ENCODE measurements around the gene KDM4B.
A peak's percentile ranks its signal among the peaks of the same experiment; 100 is the strongest.
"Not testable (repeated sequence)": the region's sequence is repeated elsewhere in the genome, so short reads cannot be mapped to it uniquely, and the experiment has no call there.

The KDM4B gene

DNA sequence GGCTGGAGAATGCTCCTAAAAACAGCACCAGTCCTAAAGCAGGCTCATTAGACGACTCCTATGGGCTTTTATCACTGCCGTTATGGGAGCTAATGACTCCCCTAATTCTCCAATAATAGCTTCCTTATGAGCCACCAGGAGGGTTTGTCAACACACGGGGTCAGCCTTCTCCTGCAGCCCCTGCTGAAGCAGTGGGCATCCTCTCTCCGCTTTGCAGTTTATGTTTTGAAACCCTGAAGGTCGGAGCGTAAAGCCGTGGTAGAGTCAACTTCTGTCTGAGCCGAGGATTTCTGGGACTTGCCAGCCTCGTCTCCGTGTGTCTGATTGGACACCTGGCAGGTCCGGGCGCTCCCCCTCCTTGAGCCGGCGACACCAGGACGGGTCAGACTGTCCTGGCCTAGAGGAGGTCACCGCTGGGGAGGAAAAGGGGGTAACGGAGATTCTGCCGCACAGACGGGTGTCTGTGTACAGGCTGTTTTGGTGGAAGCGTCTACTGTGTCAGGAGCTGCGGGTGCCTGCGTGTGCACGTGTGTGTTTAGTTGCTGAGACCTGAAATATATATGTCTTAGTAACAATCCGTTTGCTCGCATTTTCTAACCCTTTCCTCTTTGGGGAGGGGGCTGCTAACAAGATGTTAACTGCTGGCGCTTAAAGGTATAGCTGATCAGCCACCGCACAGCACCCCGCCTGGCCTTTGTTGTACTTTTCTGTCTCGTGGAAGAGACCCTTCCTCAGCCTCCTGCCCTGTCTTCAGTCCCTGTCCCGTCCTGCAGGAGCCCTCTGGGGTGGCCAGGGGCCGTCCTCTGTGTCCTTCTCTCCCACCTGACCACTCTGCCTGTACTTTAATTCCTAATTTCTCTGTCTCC, 1.9 kb downstream of the KDM4B start:
- Histone ChIP-seq H3K27me3 (no peaks in the 10 kb centered on the region), H3K4me1 (no peaks in the 10 kb centered on the region; the same call in 1 of the 2 replicates), H3K9me3 (no peaks in the 10 kb centered on the region), H3K36me3 (no peaks in the 10 kb centered on the region; the same call in 1 of the 2 replicates), H3K4me3 (ENCODE audit: low read depth, low read length) (peak overlapping the region; percentile 83)
- TF ChIP-seq, protein P1, sequence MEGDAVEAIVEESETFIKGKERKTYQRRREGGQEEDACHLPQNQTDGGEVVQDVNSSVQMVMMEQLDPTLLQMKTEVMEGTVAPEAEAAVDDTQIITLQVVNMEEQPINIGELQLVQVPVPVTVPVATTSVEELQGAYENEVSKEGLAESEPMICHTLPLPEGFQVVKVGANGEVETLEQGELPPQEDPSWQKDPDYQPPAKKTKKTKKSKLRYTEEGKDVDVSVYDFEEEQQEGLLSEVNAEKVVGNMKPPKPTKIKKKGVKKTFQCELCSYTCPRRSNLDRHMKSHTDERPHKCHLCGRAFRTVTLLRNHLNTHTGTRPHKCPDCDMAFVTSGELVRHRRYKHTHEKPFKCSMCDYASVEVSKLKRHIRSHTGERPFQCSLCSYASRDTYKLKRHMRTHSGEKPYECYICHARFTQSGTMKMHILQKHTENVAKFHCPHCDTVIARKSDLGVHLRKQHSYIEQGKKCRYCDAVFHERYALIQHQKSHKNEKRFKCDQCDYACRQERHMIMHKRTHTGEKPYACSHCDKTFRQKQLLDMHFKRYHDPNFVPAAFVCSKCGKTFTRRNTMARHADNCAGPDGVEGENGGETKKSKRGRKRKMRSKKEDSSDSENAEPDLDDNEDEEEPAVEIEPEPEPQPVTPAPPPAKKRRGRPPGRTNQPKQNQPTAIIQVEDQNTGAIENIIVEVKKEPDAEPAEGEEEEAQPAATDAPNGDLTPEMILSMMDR (IDR thresholded peaks at IDR 0.05; ENCODE audit: low read depth, low read length): no peak
- no peak for DNase-seq

DNA sequence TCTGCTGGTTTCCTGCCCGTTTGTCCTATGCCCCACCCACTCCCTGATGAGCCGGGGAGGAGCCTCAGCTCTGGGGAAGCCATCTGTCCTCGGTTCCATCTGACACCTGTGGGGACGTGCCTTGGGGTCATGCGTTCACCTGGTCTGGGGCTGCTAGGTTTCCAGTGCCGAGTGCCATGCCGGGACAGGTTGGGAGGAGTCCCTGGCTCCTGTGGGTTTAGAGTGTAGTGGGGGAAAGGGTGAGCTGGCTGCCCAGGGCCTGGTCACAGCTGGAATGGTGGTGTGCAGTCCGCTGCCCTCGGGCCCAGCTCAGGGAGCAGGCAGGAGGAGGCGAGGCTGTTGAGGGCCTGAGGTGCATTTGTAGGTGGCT, 2.5 kb downstream of the KDM4B start:
- H3K36me3 ChIP-seq: peaks cover 2% of the 10 kb centered on the region; the same call in 1 of the 2 replicates
- peak; percentile 40 for DNase-seq
- TF ChIP-seq, protein P1 (IDR thresholded peaks at IDR 0.05; ENCODE audit: low read depth, low read length): no peak
- no peaks in the 10 kb centered on the region for H3K27me3 ChIP-seq
- no peaks in the 10 kb centered on the region; the same call in 1 of the 2 replicates for H3K4me1 ChIP-seq
- peak overlapping the region; percentile 83 for H3K4me3 ChIP-seq (ENCODE audit: low read depth, low read length)
- no peaks in the 10 kb centered on the region for H3K9me3 ChIP-seq

DNA sequence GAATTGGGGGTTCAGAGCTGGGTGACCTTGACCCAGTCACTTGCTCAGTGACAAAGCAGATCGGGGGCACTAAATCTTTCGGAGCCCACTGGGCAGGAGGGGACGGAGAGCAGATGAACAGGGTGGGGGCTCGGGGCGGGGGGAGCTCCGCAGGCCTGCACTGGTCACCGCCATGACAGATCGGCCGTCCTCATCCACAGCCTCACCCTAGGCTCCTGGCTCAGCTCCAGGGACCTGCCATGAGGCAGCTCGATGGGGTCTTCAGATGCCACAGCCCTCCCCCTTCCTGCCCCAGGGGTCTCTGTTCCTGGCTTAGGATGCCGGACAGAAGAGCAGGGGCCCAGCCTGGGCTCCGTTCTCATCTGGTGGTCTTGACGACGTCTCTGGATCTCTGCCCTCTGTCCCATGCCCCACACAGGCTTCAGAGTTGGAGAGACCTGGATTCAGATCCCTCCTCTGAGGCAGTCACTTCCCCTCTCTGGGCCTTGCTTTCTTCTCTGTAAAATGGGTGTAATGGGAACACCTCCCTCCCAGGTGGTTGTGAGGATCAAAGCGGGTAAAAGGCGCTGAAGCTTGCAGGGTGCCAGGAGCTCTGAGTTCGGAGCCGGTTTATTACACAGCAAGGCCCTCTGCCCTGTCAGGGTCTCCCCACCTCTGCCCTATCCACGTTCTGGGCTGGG, 3.0 kb downstream of the KDM4B start:
- Histone ChIP-seq H3K36me3 (peaks cover 5% of the 10 kb centered on the region; the same call in 1 of the 2 replicates), H3K4me3 (ENCODE audit: low read depth, low read length) (peak overlapping the region; percentile 83; the same call in 1 of the 2 replicates), H3K27me3 (no peaks in the 10 kb centered on the region), H3K9me3 (no peaks in the 10 kb centered on the region), H3K4me1 (peaks cover under 1% of the 10 kb centered on the region; the same call in 1 of the 2 replicates)
- no peak for DNase-seq
- TF ChIP-seq, protein P1 (IDR thresholded peaks at IDR 0.05; ENCODE audit: low read depth, low read length): no peak

DNA sequence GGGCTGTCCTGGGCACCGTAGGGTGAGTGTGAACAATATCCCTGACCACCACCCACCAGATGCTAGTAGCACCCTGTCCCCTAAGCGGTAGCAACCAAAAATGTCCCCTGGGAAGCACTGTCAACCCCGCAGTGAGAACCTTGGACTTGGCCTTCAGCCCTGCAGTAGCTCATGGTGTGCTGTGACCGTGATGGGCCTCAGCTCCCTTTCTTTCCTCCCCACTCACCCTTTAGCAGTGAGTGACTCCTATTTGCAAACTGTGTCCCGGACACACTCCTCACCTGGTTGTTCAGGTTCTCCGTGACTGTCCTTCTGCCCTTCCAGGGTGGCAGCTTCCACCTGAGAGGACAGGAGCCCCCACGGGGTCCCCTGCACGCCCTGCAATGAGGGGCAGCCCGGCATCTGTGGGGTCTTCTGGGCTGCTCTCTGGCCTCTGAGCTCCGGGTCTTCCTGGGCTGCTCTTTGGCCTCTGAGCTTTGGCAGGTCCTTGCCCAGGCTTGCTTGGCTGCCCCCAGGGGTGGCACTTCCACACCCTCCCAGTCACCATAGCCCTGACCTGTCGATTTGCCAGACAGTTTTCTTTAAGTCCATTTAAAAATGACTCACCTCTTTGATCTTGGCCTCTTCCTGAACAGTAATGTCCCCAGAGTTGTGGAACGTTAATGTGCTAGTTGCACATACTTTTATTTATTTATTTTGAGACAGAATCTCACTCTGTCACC, 3.8 kb downstream of the KDM4B start:
- H3K36me3 ChIP-seq: peaks cover 5% of the 10 kb centered on the region
- no peak for DNase-seq
- TF ChIP-seq, protein P1 (IDR thresholded peaks at IDR 0.05; ENCODE audit: low read depth, low read length): no peak
- peaks cover 4% of the 10 kb centered on the region for H3K4me1 ChIP-seq
- no peaks in the 10 kb centered on the region for H3K27me3 ChIP-seq
- H3K4me3 ChIP-seq (ENCODE audit: low read depth, low read length): no peak overlapping the region
- no peaks in the 10 kb centered on the region for H3K9me3 ChIP-seq

DNA sequence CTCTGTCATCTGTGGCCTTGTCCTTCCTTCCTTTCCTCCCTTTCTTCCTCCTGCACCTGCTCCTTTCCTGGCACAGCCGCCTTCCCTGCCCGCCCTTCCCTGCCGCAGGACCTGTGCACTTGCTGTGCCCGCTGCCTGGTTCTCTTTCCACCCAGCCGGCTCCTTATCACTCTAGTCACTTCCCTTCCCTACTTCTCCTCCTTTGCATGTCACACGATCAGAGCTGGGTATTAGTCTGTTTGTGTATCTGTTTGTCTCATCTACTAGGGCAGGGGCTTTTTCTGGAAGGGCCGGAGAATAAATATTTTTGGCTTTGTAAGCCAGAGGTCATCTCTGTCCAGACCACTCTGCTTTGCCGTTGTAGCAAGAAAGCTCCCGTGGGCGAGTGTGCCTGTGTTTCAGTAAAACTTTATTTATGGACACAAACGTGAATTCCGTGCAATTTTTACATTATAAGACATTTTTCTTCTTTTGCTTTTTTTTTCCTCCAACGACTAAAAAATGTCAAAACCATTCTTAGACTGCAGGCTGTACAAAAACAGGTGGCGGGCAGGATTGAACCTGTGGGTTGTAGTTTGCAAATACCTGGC, 6.1 kb downstream of the KDM4B start:
- TF ChIP-seq, protein P1 (IDR thresholded peaks at IDR 0.05; ENCODE audit: low read depth, low read length): no peak
- Histone ChIP-seq H3K36me3 (peaks cover 10% of the 10 kb centered on the region), H3K9me3 (no peaks in the 10 kb centered on the region), H3K4me3 (ENCODE audit: low read depth, low read length) (no peak overlapping the region), H3K4me1 (peaks cover 9% of the 10 kb centered on the region), H3K27me3 (no peaks in the 10 kb centered on the region)
- no peak for DNase-seq

DNA sequence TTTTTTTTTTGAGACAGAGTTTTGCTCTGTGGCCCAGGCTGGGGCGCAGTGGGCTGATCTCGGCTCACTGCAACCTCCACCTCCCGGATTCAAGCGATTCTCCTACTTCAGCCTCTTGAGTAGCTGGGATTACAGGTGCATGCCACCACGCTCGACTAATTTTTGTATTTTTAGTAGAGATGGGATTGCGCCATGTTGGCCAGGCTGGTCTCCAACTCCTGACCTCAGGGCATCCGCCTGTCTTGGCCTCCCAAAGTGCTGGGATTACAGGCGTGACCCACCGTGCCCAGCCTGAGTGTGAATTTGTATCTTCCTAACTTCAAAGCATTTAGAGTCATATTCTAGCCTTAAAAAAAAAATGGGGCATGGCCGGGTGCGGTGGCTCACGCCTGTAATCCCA, 6.7 kb downstream of the KDM4B start:
- H3K9me3 ChIP-seq; H3K4me3 ChIP-seq (ENCODE audit: low read depth, low read length); DNase-seq; H3K27me3 ChIP-seq; H3K36me3 ChIP-seq; H3K4me1 ChIP-seq: not testable (repeated sequence)

All from BE2C (cell line).